GM12865 (cell line): Measurements from ENCODE around the gene TLCD3B.
A peak's percentile ranks its signal among the peaks of the same experiment; 100 is the strongest.

Source experiments
- DNase-seq: peaks from one replicate; pipeline ENCODE4 v3.0.0; 2010; ENCODE audit warnings: low read depth
- H3K4me3 ChIP-seq: 2 replicates; pipeline ENCODE4 v1.5.1; 2011; ENCODE audit warnings: mild to moderate bottlenecking, low read depth, low read length, control low read depth
- TF ChIP-seq, protein P1 (sequence below): IDR thresholded peaks from 2 replicates; pipeline ENCODE4 v1.5.1; 2011; ENCODE audit warnings: low read length, control low read depth, low read depth, inconsistent platforms; ENCODE audit not compliant: insufficient read depth; ENCODE audit errors: missing control alignments

Gene TLCD3B

DNA sequence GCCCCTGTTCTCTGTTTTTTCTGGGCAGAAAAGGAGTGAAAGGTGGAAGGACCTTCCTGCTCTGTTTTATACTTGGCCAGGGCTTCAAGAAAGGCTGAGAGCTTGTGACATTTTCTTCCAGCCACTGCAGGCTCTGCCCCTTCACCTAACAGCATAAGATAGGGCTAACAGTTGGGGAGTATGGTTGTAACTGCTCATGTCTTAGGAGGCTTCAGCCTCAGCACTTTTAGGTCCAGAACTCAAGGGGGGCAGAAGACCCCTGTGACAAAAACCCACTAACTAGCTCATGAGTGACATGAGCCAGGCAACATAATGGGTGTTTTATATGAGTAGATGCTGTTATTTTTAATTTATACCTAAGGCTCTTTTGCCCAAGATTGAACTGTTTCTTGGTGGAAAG is 39.4 kb upstream of the TLCD3B start:
- DNase-seq, result no peak
- no peak overlapping the region for H3K4me3 ChIP-seq
- TF ChIP-seq, protein P1, sequence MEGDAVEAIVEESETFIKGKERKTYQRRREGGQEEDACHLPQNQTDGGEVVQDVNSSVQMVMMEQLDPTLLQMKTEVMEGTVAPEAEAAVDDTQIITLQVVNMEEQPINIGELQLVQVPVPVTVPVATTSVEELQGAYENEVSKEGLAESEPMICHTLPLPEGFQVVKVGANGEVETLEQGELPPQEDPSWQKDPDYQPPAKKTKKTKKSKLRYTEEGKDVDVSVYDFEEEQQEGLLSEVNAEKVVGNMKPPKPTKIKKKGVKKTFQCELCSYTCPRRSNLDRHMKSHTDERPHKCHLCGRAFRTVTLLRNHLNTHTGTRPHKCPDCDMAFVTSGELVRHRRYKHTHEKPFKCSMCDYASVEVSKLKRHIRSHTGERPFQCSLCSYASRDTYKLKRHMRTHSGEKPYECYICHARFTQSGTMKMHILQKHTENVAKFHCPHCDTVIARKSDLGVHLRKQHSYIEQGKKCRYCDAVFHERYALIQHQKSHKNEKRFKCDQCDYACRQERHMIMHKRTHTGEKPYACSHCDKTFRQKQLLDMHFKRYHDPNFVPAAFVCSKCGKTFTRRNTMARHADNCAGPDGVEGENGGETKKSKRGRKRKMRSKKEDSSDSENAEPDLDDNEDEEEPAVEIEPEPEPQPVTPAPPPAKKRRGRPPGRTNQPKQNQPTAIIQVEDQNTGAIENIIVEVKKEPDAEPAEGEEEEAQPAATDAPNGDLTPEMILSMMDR, result no peak

DNA sequence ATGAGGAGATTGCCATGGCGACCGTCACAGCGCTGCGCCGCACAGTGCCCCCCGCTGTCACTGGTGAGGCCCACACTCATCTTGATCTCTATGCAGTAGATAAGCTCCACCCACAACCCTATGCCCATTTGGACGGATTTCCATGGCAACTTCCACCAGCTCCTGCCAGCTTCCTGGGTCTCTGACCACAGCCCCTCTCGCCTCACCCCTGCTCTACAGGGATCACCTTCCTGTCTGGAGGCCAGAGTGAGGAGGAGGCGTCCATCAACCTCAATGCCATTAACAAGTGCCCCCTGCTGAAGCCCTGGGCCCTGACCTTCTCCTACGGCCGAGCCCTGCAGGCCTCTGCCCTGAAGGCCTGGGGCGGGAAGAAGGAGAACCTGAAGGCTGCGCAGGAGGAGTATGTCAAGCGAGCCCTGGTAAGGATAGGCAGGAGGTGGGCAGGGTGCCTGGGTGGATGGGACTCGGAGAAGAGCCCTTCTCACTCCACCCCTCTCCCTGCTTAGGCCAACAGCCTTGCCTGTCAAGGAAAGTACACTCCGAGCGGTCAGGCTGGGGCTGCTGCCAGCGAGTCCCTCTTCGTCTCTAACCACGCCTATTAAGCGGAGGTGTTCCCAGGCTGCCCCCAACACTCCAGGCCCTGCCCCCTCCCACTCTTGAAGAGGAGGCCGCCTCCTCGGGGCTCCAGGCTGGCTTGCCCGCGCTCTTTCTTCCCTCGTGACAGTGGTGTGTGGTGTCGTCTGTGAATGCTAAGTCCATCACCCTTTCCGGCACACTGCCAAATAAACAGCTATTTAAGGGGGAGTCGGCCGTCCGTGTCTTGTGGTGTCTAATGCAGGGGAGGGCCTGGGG is 38.8 kb upstream of the TLCD3B start:
- H3K4me3 ChIP-seq, result no peak overlapping the region
- DNase-seq, result no peak
- TF ChIP-seq, protein P1, result no peak

DNA sequence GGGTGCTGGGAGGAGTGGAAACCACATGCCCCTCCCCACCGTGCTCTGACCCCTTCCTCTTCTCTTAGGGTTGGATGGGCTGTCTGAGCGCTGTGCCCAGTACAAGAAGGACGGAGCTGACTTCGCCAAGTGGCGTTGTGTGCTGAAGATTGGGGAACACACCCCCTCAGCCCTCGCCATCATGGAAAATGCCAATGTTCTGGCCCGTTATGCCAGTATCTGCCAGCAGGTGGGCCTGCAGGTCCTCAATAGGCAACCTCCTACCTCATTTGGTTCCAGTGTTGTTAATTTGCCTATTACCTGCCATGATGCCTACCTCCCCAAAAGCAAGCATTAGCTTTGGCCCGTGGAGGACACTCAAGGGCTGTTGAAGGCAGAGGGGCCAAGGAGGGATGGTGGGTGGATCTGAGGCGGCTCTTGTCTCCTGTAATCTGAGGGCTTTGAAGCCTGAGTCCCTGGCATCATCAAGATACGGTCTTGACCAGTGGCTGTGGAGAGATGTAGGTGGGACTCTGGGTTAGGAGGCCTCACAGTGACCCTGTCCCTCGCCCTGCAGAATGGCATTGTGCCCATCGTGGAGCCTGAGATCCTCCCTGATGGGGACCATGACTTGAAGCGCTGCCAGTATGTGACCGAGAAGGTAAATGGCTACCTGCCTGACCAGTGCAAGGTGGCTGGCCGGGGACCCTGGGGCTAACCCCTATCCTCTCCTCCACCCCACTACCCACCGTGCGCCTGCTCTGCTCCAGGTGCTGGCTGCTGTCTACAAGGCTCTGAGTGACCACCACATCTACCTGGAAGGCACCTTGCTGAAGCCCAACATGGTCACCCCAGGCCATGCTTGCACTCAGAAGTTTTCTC is 37.9 kb upstream of the TLCD3B start:
- TF ChIP-seq, protein P1, result peak; percentile 44
- no peak overlapping the region for H3K4me3 ChIP-seq
- DNase-seq, result peak; percentile 46

DNA sequence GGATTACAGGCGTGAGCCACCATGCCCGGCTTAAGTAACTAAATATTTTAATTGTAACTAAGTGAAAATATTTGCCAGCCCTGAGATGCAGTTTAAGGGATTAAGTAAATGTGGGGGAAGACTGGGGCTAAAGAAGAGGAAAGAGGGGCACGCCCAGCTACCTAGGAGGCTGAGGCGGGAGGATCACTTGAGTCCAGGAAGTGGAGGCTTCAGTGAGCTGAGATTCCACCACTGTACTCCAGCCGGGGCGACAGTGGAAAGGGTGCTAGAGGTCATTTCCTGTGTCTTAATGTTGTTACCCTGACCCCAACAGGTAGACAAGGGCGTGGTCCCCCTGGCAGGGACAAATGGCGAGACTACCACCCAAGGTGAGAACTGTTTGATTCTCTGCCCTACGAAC is 37.3 kb upstream of the TLCD3B start:
- no peak overlapping the region for H3K4me3 ChIP-seq
- TF ChIP-seq, protein P1, result no peak
- no peak for DNase-seq

DNA sequence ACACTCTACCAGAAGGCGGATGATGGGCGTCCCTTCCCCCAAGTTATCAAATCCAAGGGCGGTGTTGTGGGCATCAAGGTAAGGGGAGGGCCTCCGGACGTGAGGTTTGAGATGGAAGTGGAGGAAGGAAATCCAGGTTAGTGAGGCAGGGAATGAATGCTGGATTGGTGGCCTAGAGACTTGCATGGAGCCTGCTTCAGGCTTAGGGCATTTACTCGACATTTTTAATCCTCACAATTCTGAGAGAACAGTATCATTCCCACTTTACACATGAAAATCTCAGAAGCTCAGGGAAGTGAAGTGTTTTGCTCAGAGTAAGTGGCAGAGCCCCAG is 36.5 kb upstream of the TLCD3B start:
- peak overlapping the region; percentile 94 for H3K4me3 ChIP-seq
- TF ChIP-seq, protein P1, result no peak
- DNase-seq, result no peak

DNA sequence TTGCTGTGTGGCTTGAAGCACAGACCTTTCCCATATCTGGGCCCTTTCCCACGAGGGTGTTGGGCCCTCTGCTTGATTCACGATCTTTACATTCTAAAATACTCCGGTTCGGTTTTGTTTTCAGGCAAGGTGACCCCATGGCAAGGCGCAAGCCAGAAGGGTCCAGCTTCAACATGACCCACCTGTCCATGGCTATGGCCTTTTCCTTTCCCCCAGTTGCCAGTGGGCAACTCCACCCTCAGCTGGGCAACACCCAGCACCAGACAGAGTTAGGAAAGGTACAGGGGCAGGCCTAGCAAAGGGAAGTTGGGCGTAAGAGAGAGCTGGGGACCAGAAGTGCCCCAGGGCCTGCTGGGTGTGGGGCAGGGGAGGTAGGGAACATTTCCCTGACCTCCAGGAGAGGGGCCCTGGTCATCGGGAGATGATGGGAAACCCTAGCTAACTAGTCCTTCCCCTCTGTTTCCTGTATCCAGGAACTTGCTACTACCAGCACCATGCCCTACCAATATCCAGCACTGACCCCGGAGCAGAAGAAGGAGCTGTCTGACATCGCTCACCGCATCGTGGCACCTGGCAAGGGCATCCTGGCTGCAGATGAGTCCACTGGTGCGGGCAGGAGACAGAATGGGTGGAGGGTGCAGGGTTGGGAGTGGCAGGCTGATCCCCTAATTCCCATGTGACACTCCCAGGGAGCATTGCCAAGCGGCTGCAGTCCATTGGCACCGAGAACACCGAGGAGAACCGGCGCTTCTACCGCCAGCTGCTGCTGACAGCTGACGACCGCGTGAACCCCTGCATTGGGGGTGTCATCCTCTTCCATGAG is 35.9 kb upstream of the TLCD3B start:
- TF ChIP-seq, protein P1, result no peak
- H3K4me3 ChIP-seq, result peak overlapping the region; percentile 94
- no peak for DNase-seq
